ENCODE measurements around the gene ZNF287. TPM values are rescaled to one million over a fixed set of nuclear protein-coding genes. Genes with fewer than 3 reads are reported as not detected.

The ZNF287 gene
- total and polyA plus RNA-seq, 2 donors, result 4.9 to 7.6 TPM

GRCh38 chr17:16583781-16584180, 14.8 kb upstream of the ZNF287 start:
- whole genome bisulfite sequencing, result 39% methylated on average over 7 of the region's 7 CpGs
- Histone ChIP-seq H3K36me3 (ENCODE audit: control insufficient read depth in 2 of 2, insufficient read depth in 2 of 2, low read length in 1 of 2) (no peaks in the 10 kb centered on the region), H3K4me1 (ENCODE audit: control insufficient read depth in 2 of 2, insufficient read depth in 2 of 2, low read length in 2 of 2) (peaks cover 3 to 11% of the 10 kb centered on the region in 2 donors), H3K9me3 (ENCODE audit: control insufficient read depth in 2 of 2, insufficient read depth in 1 of 2, low read length in 1 of 2) (no peaks in the 10 kb centered on the region), H3K27me3 (ENCODE audit: control insufficient read depth in 2 of 2, insufficient read depth in 1 of 2, low read length in 1 of 2) (peaks cover 15 to 46% of the 10 kb centered on the region in 2 donors), H3K27ac (ENCODE audit: low read depth in 1 of 2, low read length in 1 of 2) (no peak overlapping the region), H3K4me3 (ENCODE audit: low read length in 2 of 2) (peak overlapping the region in 1 of 2 donors; percentile 33)
- no peak for DNase-seq (ENCODE audit: low read depth in 6 of 9, low spot score in 9 of 9)

GRCh38 chr17:16573466-16573865, 4.5 kb upstream of the ZNF287 start:
- 94% methylated on average over 2 of the region's 2 CpGs for WGBS
- H3K4me3 ChIP-seq (ENCODE audit: low read length in 2 of 2), result no peak overlapping the region
- H3K9me3 ChIP-seq (ENCODE audit: control insufficient read depth in 2 of 2, insufficient read depth in 1 of 2, low read length in 1 of 2), result no peaks in the 10 kb centered on the region
- peaks cover 2 to 10% of the 10 kb centered on the region in 2 donors for H3K27me3 ChIP-seq (ENCODE audit: control insufficient read depth in 2 of 2, insufficient read depth in 1 of 2, low read length in 1 of 2)
- no peaks in the 10 kb centered on the region for H3K36me3 ChIP-seq (ENCODE audit: control insufficient read depth in 2 of 2, insufficient read depth in 2 of 2, low read length in 1 of 2)
- H3K4me1 ChIP-seq (ENCODE audit: control insufficient read depth in 2 of 2, insufficient read depth in 2 of 2, low read length in 2 of 2), result peaks cover 5 to 6% of the 10 kb centered on the region in 2 donors
- no peak overlapping the region for H3K27ac ChIP-seq (ENCODE audit: low read depth in 1 of 2, low read length in 1 of 2)
- DNase-seq (ENCODE audit: low read depth in 6 of 9, low spot score in 9 of 9), result no peak

DNA sequence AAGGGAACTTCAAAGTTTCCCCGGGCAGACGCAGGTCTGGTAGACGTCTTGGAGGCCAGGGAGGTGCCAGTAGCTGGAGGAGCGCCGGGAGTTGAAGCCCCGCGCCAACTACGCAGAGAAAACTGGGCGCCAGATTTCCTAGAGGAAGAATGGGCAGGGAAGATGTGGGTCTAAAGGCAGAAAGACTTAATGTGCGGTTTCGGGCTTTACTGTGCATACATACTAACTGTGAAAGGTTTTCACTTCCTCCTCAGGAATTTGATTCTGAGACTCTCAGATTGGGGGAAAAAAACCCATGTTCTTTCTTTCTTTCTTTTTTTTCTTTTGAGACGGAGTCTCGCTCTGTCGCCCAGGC, 331 bp upstream of the ZNF287 start:
- no peak for DNase-seq (ENCODE audit: low read depth in 6 of 9, low spot score in 9 of 9)
- no peaks in the 10 kb centered on the region for H3K36me3 ChIP-seq (ENCODE audit: control insufficient read depth in 2 of 2, insufficient read depth in 2 of 2, low read length in 1 of 2)
- no peak overlapping the region for H3K27ac ChIP-seq (ENCODE audit: low read depth in 1 of 2, low read length in 1 of 2)
- WGBS, result 21% methylated on average over 14 of the region's 14 CpGs
- H3K27me3 ChIP-seq (ENCODE audit: control insufficient read depth in 2 of 2, insufficient read depth in 1 of 2, low read length in 1 of 2), result peaks cover 2 to 12% of the 10 kb centered on the region in 2 donors
- peaks cover 9 to 10% of the 10 kb centered on the region in 2 donors for H3K4me1 ChIP-seq (ENCODE audit: control insufficient read depth in 2 of 2, insufficient read depth in 2 of 2, low read length in 2 of 2)
- no peaks in the 10 kb centered on the region for H3K9me3 ChIP-seq (ENCODE audit: control insufficient read depth in 2 of 2, insufficient read depth in 1 of 2, low read length in 1 of 2)
- peak overlapping the region; percentile 61 to 76 for H3K4me3 ChIP-seq (ENCODE audit: low read length in 2 of 2)

- peaks cover 9 to 14% of the 10 kb centered on the region in 2 donors for H3K36me3 ChIP-seq (ENCODE audit: control insufficient read depth in 2 of 2, insufficient read depth in 2 of 2, low read length in 1 of 2)
- H3K4me3 ChIP-seq (ENCODE audit: low read length in 2 of 2), result no peak overlapping the region
- H3K4me1 ChIP-seq (ENCODE audit: control insufficient read depth in 2 of 2, insufficient read depth in 2 of 2, low read length in 2 of 2), result no peaks in the 10 kb centered on the region
- DNase-seq (ENCODE audit: low read depth in 6 of 9, low spot score in 9 of 9), result no peak
- peaks cover 3 to 12% of the 10 kb centered on the region in 2 donors for H3K9me3 ChIP-seq (ENCODE audit: control insufficient read depth in 2 of 2, insufficient read depth in 1 of 2, low read length in 1 of 2)
- WGBS, result 98% methylated on average over 3 of the region's 3 CpGs
- H3K27ac ChIP-seq (ENCODE audit: low read depth in 1 of 2, low read length in 1 of 2), result no peak overlapping the region
- no peaks in the 10 kb centered on the region for H3K27me3 ChIP-seq (ENCODE audit: control insufficient read depth in 2 of 2, insufficient read depth in 1 of 2, low read length in 1 of 2)
These were observed 16.4 kb downstream of the ZNF287 start for GRCh38 chr17:16552637-16553045.

DNA sequence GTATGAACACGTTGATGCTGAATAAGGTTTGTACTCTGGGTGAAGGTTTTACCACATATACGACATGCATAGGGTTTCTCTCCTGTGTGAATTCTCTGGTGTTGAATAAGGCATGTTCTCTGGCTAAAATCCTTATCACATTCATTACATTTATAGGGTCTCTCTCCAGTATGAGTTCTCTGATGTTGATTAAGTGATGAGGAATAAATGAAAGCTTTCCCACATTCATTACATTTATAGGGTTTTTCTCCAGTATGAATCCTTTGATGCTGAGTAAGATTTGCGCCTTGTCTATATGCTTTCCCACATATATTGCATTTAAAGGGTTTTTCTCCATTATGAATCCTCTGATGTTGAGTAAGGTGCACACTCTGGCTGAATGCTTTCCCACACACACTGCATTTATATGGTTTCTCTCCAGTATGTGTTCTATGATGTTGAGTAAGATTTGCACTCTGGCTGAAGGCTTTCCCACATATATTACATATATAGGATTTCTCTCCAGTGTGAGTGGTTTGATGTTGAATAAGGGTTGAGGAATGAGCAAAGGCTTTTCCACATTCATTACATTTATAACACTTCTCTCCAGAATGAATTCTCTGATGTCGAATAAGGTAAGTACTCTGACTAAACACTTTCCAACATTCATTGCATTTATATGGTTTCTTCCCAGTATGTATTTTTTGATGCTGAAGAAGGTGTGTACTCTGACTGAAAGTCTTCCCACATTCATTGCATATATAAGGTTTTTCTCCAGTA, 16.9 kb downstream of the ZNF287 start:
- Histone ChIP-seq H3K4me1 (ENCODE audit: control insufficient read depth in 2 of 2, insufficient read depth in 2 of 2, low read length in 2 of 2) (no peaks in the 10 kb centered on the region), H3K9me3 (ENCODE audit: control insufficient read depth in 2 of 2, insufficient read depth in 1 of 2, low read length in 1 of 2) (peaks cover 3 to 12% of the 10 kb centered on the region in 2 donors), H3K27ac (ENCODE audit: low read depth in 1 of 2, low read length in 1 of 2) (no peak overlapping the region), H3K36me3 (ENCODE audit: control insufficient read depth in 2 of 2, insufficient read depth in 2 of 2, low read length in 1 of 2) (peaks cover 9 to 14% of the 10 kb centered on the region in 2 donors), H3K4me3 (ENCODE audit: low read length in 2 of 2) (no peak overlapping the region), H3K27me3 (ENCODE audit: control insufficient read depth in 2 of 2, insufficient read depth in 1 of 2, low read length in 1 of 2) (no peaks in the 10 kb centered on the region)
- DNase-seq (ENCODE audit: low read depth in 6 of 9, low spot score in 9 of 9), result no peak
- 98% methylated on average over 4 of the region's 4 CpGs for WGBS

DNA sequence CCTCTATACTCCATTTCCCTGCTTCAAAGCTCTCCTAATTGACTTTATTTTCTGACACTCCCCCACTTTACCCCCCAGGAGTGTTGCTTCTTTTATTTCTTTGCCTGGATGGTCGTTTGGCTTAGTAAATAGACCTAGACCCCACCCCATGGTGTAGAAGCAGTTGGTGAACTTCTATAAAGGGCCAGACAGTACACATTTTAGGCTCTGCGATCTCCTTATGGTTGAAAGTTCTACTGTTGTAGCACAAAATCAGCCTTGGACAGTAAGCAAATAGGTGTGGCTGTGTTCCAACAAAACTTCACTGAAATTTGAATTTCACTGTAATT, 31.9 kb downstream of the ZNF287 start:
- no peak overlapping the region for H3K27ac ChIP-seq (ENCODE audit: low read depth in 1 of 2, low read length in 1 of 2)
- 56% methylated on average over 2 of the region's 2 CpGs for WGBS
- peaks cover 0 to 11% of the 10 kb centered on the region in 2 donors for H3K9me3 ChIP-seq (ENCODE audit: control insufficient read depth in 2 of 2, insufficient read depth in 1 of 2, low read length in 1 of 2)
- peaks cover 5 to 6% of the 10 kb centered on the region in 2 donors for H3K4me1 ChIP-seq (ENCODE audit: control insufficient read depth in 2 of 2, insufficient read depth in 2 of 2, low read length in 2 of 2)
- H3K36me3 ChIP-seq (ENCODE audit: control insufficient read depth in 2 of 2, insufficient read depth in 2 of 2, low read length in 1 of 2), result no peaks in the 10 kb centered on the region
- H3K4me3 ChIP-seq (ENCODE audit: low read length in 2 of 2), result no peak overlapping the region
- peaks cover 0 to 7% of the 10 kb centered on the region in 2 donors for H3K27me3 ChIP-seq (ENCODE audit: control insufficient read depth in 2 of 2, insufficient read depth in 1 of 2, low read length in 1 of 2)
- no peak for DNase-seq (ENCODE audit: low read depth in 6 of 9, low spot score in 9 of 9)

GRCh38 chr17:16534236-16534635, 34.8 kb downstream of the ZNF287 start:
- no peak for DNase-seq (ENCODE audit: low read depth in 6 of 9, low spot score in 9 of 9)
- H3K9me3 ChIP-seq (ENCODE audit: control insufficient read depth in 2 of 2, insufficient read depth in 1 of 2, low read length in 1 of 2), result peaks cover 0 to 11% of the 10 kb centered on the region in 2 donors
- peaks cover 5 to 6% of the 10 kb centered on the region in 2 donors for H3K4me1 ChIP-seq (ENCODE audit: control insufficient read depth in 2 of 2, insufficient read depth in 2 of 2, low read length in 2 of 2)
- H3K27me3 ChIP-seq (ENCODE audit: control insufficient read depth in 2 of 2, insufficient read depth in 1 of 2, low read length in 1 of 2), result peaks cover 3 to 7% of the 10 kb centered on the region in 2 donors
- no peaks in the 10 kb centered on the region for H3K36me3 ChIP-seq (ENCODE audit: control insufficient read depth in 2 of 2, insufficient read depth in 2 of 2, low read length in 1 of 2)
- no peak overlapping the region for H3K4me3 ChIP-seq (ENCODE audit: low read length in 2 of 2)
- no peak overlapping the region for H3K27ac ChIP-seq (ENCODE audit: low read depth in 1 of 2, low read length in 1 of 2)
- 97% methylated on average over 1 of the region's 1 CpG for WGBS

GRCh38 chr17:16529906-16530305, 39.1 kb downstream of the ZNF287 start:
- no peaks in the 10 kb centered on the region for H3K4me1 ChIP-seq (ENCODE audit: control insufficient read depth in 2 of 2, insufficient read depth in 2 of 2, low read length in 2 of 2)
- no peak overlapping the region for H3K27ac ChIP-seq (ENCODE audit: low read depth in 1 of 2, low read length in 1 of 2)
- no peaks in the 10 kb centered on the region for H3K9me3 ChIP-seq (ENCODE audit: control insufficient read depth in 2 of 2, insufficient read depth in 1 of 2, low read length in 1 of 2)
- no peaks in the 10 kb centered on the region for H3K36me3 ChIP-seq (ENCODE audit: control insufficient read depth in 2 of 2, insufficient read depth in 2 of 2, low read length in 1 of 2)
- H3K27me3 ChIP-seq (ENCODE audit: control insufficient read depth in 2 of 2, insufficient read depth in 1 of 2, low read length in 1 of 2), result peaks cover 3 to 15% of the 10 kb centered on the region in 2 donors
- DNase-seq (ENCODE audit: low read depth in 6 of 9, low spot score in 9 of 9), result no peak
- WGBS, result 95% methylated on average over 4 of the region's 4 CpGs
- H3K4me3 ChIP-seq (ENCODE audit: low read length in 2 of 2), result no peak overlapping the region

DNA sequence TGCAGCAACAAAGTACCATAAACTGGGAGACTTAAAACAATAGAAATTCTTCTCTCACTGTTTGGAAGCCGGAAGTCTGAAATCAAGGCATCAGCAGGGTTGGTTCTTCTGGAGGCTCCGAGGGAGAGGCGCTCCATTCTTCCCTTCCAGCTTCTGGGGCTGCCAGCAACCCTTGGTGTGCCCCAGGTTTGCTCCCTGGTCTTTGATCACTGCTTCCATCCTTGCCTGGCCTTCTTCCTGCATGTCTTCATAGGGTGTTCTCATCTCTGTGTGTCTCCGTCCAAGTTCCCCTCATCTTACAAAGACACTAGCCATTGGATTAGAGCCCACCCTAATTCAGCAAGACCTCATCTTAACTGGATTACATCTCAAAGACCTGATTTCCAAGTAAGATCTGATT, 41.7 kb downstream of the ZNF287 start:
- Histone ChIP-seq H3K4me3 (ENCODE audit: low read length in 2 of 2) (no peak overlapping the region), H3K4me1 (ENCODE audit: control insufficient read depth in 2 of 2, insufficient read depth in 2 of 2, low read length in 2 of 2) (no peaks in the 10 kb centered on the region), H3K9me3 (ENCODE audit: control insufficient read depth in 2 of 2, insufficient read depth in 1 of 2, low read length in 1 of 2) (no peaks in the 10 kb centered on the region), H3K27ac (ENCODE audit: low read depth in 1 of 2, low read length in 1 of 2) (no peak overlapping the region), H3K27me3 (ENCODE audit: control insufficient read depth in 2 of 2, insufficient read depth in 1 of 2, low read length in 1 of 2) (peaks cover 3 to 15% of the 10 kb centered on the region in 2 donors), H3K36me3 (ENCODE audit: control insufficient read depth in 2 of 2, insufficient read depth in 2 of 2, low read length in 1 of 2) (no peaks in the 10 kb centered on the region)
- DNase-seq (ENCODE audit: low read depth in 6 of 9, low spot score in 9 of 9), result no peak
- 92% methylated on average over 4 of the region's 4 CpGs for WGBS
